A549 treated with CORT108297 at 1 μM for 4 hours (cell line): ENCODE measurements around the gene AMY1C. TPM values are rescaled to one million over a fixed set of nuclear protein-coding genes. Genes with fewer than 3 reads are reported as not detected.

Source experiments
- total RNA-seq: library from RNA; stranded (reverse); fragments of 200-300 nt; extraction: Qiagen RNA extraction; gene quantifications from 5 replicates; pipeline ENCODE4 v1.2.3, GENCODE V29; 2022

The AMY1C gene
- not detected in 5 replicates for total RNA-seq

GRCh38 chr1:103749598-103749997 is at the start of gene AMY1C:
Gene AMY1C, plus strand, starts transcription at chr1:103749898. Its CDS starts 572 bp downstream, at chr1:103750470.

Other genes with a start within 250 kb of the AMY1C start
- 5.6 to 7.7 TPM (median 6.3 TPM) in 5 replicates for gene RNPC3, start 224.2 kb upstream of the AMY1C start, total RNA-seq
- 0.39 to 0.71 TPM (median 0.55 TPM) in 5 replicates for gene AMY2B, start 178.3 kb upstream of the AMY1C start, total RNA-seq
- not detected in 5 replicates for gene AMY2A, start 132.5 kb upstream of the AMY1C start, total RNA-seq
- gene AMY1A, start 94.1 kb upstream of the AMY1C start, total RNA-seq, result not detected in 5 replicates
- not detected in 5 replicates for gene AMY1B, start 53.7 kb upstream of the AMY1C start, total RNA-seq